ENCODE results near the gene CLOCK. TPM values are rescaled to one million over a fixed set of nuclear protein-coding genes. Genes with fewer than 3 reads are reported as not detected.

Gene CLOCK
- total and polyA plus RNA-seq, 2 of the 8 experiments (the other 6 are each of a cell fraction or from before 2014, with no cell fraction given) = 7.7 to 24.2 TPM

DNA sequence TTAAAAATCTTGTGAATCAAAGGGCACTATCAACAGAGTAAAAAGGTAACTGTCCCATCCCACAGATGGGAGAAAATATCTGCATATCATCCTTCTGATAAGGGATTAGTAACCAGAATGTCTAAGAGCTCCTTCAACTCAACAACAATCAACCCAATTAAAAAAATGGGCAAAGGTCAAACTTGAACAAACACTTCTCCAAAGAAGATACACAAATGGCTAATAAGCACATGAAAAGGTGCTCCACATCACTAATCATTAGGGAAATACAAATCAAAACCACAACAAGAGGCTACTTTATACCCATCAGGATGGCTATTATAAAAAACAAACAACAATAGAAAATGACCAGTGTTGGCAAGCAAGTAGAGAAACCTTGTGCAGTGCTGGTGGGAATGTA lies 107.7 kb downstream of the CLOCK start (continued):
- TF ChIP-seq POLR2A (IDR thresholded peaks at IDR 0.05; ENCODE audit: control extremely low read depth in 1 of 2, low read depth in 2 of 2, low read length in 2 of 2) (no peak), CHD1 (IDR thresholded peaks at IDR 0.05; ENCODE audit: low read depth, low read length) (no peak), NRF1 (IDR thresholded peaks at IDR 0.05; ENCODE audit: low read depth, low read length) (no peak), CHD7 (IDR thresholded peaks at IDR 0.05; ENCODE audit: insufficient replicate concordance, low read length) (no peak), EZH2 (IDR thresholded peaks at IDR 0.05; ENCODE audit: low read depth, low read length, severe bottlenecking) (no peak)

Data from H1 (cell line).